Left ventricle myocardium inferior (tissue), 1 donor: ENCODE data around the gene UXT. TPM values are rescaled to one million over a fixed set of nuclear protein-coding genes. Genes with fewer than 3 reads are reported as not detected.

Source experiments
- DNase-seq: peaks from one replicate; pipeline ENCODE4 v3.0.0-alpha.2; 2020
- H3K27ac ChIP-seq: fragments of 200-600 bp; replicated peaks from 2 replicates; pipeline ENCODE4 v1.8.0; 2021
- H3K27me3 ChIP-seq: fragments of 200-600 bp; 2 replicates; pipeline ENCODE4 v1.8.0; 2021; ENCODE audit warnings: low read depth
- H3K36me3 ChIP-seq: fragments of 200-600 bp; 2 replicates; pipeline ENCODE4 v1.8.0; 2021
- H3K4me1 ChIP-seq: fragments of 200-600 bp; 2 replicates; pipeline ENCODE4 v1.8.0; 2021
- H3K4me3 ChIP-seq: fragments of 200-600 bp; 2 replicates; pipeline ENCODE4 v1.8.0; 2021; ENCODE audit warnings: mild to moderate bottlenecking, moderate library complexity
- H3K9me3 ChIP-seq: fragments of 200-600 bp; replicated peaks from 2 replicates; pipeline ENCODE4 v1.8.0; 2021
- intact Hi-C: fragments of 100-400 bp; cut with micrococcal nuclease; formaldehyde crosslinking; loops from one replicate; pipeline ENCODE4 v1.11.0; 2022
- total RNA-seq: library from RNA; stranded (reverse); fragmentation: NEBNext Ultra II Directional; extraction: Animal tissue kit (Norgen Biotek cat#: 25700); gene quantifications from one replicate; pipeline ENCODE4 v1.2.1, GENCODE V29; 2021
- TF ChIP-seq, protein P1 (sequence below): fragments of 200-600 bp; IDR thresholded peaks from 2 replicates; pipeline ENCODE4 v1.8.0; 2021; ENCODE audit warnings: antibody characterized with exemption, mild to moderate bottlenecking, borderline replicate concordance
- donor health status: DM: no; HTN: yes; CAD: no; lungs with severe emphysema.

Gene UXT
- total RNA-seq, 1 donor from 2014 or later, result 93.5 TPM

GRCh38 chrX:47612418-47612817 lies 46.6 kb downstream of the UXT start:
- TF ChIP-seq, protein P1, sequence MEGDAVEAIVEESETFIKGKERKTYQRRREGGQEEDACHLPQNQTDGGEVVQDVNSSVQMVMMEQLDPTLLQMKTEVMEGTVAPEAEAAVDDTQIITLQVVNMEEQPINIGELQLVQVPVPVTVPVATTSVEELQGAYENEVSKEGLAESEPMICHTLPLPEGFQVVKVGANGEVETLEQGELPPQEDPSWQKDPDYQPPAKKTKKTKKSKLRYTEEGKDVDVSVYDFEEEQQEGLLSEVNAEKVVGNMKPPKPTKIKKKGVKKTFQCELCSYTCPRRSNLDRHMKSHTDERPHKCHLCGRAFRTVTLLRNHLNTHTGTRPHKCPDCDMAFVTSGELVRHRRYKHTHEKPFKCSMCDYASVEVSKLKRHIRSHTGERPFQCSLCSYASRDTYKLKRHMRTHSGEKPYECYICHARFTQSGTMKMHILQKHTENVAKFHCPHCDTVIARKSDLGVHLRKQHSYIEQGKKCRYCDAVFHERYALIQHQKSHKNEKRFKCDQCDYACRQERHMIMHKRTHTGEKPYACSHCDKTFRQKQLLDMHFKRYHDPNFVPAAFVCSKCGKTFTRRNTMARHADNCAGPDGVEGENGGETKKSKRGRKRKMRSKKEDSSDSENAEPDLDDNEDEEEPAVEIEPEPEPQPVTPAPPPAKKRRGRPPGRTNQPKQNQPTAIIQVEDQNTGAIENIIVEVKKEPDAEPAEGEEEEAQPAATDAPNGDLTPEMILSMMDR, result no peak
- no peak overlapping the region for H3K27ac ChIP-seq
- no peaks in the 10 kb centered on the region for H3K9me3 ChIP-seq
- H3K4me3 ChIP-seq, result no peak overlapping the region
- intact Hi-C loops, result no loop called here
- no peak for DNase-seq
- no peaks in the 10 kb centered on the region for H3K27me3 ChIP-seq
- no peaks in the 10 kb centered on the region for H3K4me1 ChIP-seq
- H3K36me3 ChIP-seq, result no peaks in the 10 kb centered on the region

- no peaks in the 10 kb centered on the region for H3K9me3 ChIP-seq
- TF ChIP-seq, protein P1, result no peak
- intact Hi-C loops, result no loop called here
Measured at GRCh38 chrX:47611926-47612325, 47.1 kb downstream of the UXT start.

DNA sequence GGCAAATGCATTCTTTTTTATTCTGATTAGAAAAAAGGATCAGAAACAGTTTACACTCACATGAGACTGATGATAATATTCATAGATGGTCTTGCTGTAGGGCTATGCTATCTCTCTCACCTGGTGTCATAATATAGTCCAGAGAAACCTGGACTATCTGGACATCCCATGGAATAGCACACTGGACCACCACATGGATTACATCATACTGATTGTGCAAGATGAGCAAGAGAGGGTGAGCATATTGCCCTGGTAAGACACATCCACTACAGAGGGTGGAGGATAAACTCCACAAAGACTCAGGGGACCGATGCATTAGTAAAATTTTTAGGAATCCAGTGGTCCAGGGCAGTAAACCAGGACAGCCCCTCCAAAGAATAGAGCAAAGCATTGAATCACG lies 47.5 kb downstream of the UXT start:
- H3K9me3 ChIP-seq, result no peaks in the 10 kb centered on the region
- no peaks in the 10 kb centered on the region for H3K36me3 ChIP-seq
- H3K27me3 ChIP-seq, result no peaks in the 10 kb centered on the region
- H3K4me1 ChIP-seq, result no peaks in the 10 kb centered on the region
- no peak overlapping the region for H3K27ac ChIP-seq
- intact Hi-C loops, result no loop called here
- H3K4me3 ChIP-seq, result no peak overlapping the region
- TF ChIP-seq, protein P1, result no peak
- no peak for DNase-seq

More at GRCh38 chrX:47611926-47612325, 47.1 kb downstream of the UXT start:
- no peaks in the 10 kb centered on the region for H3K36me3 ChIP-seq
- no peak overlapping the region for H3K27ac ChIP-seq
- H3K4me3 ChIP-seq, result no peak overlapping the region
- DNase-seq, result no peak
- H3K27me3 ChIP-seq, result no peaks in the 10 kb centered on the region
- no peaks in the 10 kb centered on the region for H3K4me1 ChIP-seq

DNA sequence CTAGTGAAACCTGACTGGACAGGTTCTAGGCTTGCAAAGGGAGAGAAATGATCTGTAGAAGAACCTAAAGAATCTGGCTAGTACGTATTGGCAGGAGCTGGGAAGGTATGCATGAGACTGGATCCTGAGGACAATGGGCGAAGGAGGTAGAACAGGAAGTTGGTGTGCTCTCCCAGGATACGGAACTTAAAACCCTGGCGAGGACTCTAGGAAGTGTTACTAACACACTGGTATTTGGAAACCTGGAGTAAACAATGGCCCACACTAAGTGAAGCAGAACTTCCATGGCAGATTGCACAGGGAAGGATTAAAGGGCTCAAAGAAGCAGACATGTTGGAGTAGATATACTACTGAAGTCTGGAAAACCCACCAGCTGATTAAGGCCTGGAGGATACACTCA lies 48.5 kb downstream of the UXT start:
- no peak for DNase-seq
- H3K4me3 ChIP-seq, result no peak overlapping the region
- intact Hi-C loops, result no loop called here
- no peaks in the 10 kb centered on the region for H3K36me3 ChIP-seq
- TF ChIP-seq, protein P1, result no peak
- H3K27me3 ChIP-seq, result no peaks in the 10 kb centered on the region
- no peaks in the 10 kb centered on the region for H3K4me1 ChIP-seq
- H3K9me3 ChIP-seq, result no peaks in the 10 kb centered on the region
- H3K27ac ChIP-seq, result no peak overlapping the region

GRCh38 chrX:47608130-47608810 lies 50.7 kb downstream of the UXT start:
- no peak overlapping the region for H3K27ac ChIP-seq
- H3K36me3 ChIP-seq, result no peaks in the 10 kb centered on the region
- no peaks in the 10 kb centered on the region for H3K9me3 ChIP-seq
- DNase-seq, result no peak
- intact Hi-C loops, result no loop called here
- no peak overlapping the region for H3K4me3 ChIP-seq
- TF ChIP-seq, protein P1, result no peak
- H3K4me1 ChIP-seq, result no peaks in the 10 kb centered on the region
- no peaks in the 10 kb centered on the region for H3K27me3 ChIP-seq

DNA sequence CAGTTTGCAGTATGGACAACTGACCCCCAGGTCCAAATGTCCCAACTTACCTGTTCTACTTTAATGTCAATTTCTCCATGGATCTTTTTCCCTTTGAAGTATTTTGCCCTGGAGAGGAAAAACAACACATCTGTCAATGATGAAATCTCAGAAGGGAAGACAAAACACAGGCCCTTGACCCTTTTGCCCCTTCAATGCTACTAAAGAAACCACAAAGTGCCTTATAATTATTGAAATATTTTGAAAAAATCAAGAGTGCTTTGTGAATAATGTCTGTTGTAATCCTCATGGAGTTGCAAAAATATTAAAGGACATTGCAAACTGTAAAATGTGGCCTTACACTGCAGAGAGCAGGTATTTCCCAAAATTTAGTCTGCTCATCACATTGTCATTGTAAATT lies 51.9 kb downstream of the UXT start:
- H3K9me3 ChIP-seq, result no peaks in the 10 kb centered on the region
- TF ChIP-seq, protein P1, result no peak
- intact Hi-C loops, result no loop called here
- H3K36me3 ChIP-seq, result no peaks in the 10 kb centered on the region
- H3K4me3 ChIP-seq, result no peak overlapping the region
- DNase-seq, result no peak
- no peaks in the 10 kb centered on the region for H3K27me3 ChIP-seq
- H3K27ac ChIP-seq, result no peak overlapping the region
- no peaks in the 10 kb centered on the region for H3K4me1 ChIP-seq
